ENCODE data around the gene LDLRAD2.
"Not testable (repeated sequence)": the region's sequence is repeated elsewhere in the genome, so short reads cannot be mapped to it uniquely, and the experiment has no call there.

LDLRAD2 gene

GRCh38 chr1:21811875-21812305 lies at the start of gene LDLRAD2:
Gene LDLRAD2, plus strand, starts transcription at chr1:21812265. Its CDS starts 187 bp downstream, at chr1:21812452.
- in situ Hi-C loops (cut with HindIII; ENCODE audit: low sequenced_read_pairs): no loop called here

GRCh38 chr1:21763236-21763635 lies 48.8 kb upstream of the LDLRAD2 start:
- in situ Hi-C loops (cut with HindIII; ENCODE audit: low sequenced_read_pairs): no loop called here

- in situ Hi-C loops (cut with HindIII; ENCODE audit: low sequenced_read_pairs): no loop called here
Observed at GRCh38 chr1:21763694-21764419, 48.2 kb upstream of the LDLRAD2 start.

GRCh38 chr1:21764615-21765423 lies 47.2 kb upstream of the LDLRAD2 start:
- in situ Hi-C loops (cut with HindIII; ENCODE audit: low sequenced_read_pairs): no loop called here

GRCh38 chr1:21766210-21766609 lies 45.9 kb upstream of the LDLRAD2 start:
- in situ Hi-C loops (cut with HindIII; ENCODE audit: low sequenced_read_pairs): no loop called here

- in situ Hi-C loops (cut with HindIII; ENCODE audit: low sequenced_read_pairs): not testable (repeated sequence)
Observed at GRCh38 chr1:21767106-21767505, 45.0 kb upstream of the LDLRAD2 start.

- in situ Hi-C loops (cut with HindIII; ENCODE audit: low sequenced_read_pairs): no loop called here
Observed at GRCh38 chr1:21770201-21770600, 41.9 kb upstream of the LDLRAD2 start.

GRCh38 chr1:21770602-21771001 lies 41.5 kb upstream of the LDLRAD2 start:
- in situ Hi-C loops (cut with HindIII; ENCODE audit: low sequenced_read_pairs): not testable (repeated sequence)

- in situ Hi-C loops (cut with HindIII; ENCODE audit: low sequenced_read_pairs): not testable (repeated sequence)
Observed at GRCh38 chr1:21771672-21772071, 40.4 kb upstream of the LDLRAD2 start.

- in situ Hi-C loops (cut with HindIII; ENCODE audit: low sequenced_read_pairs): no loop called here
Observed at GRCh38 chr1:21773585-21773984, 38.5 kb upstream of the LDLRAD2 start.

- in situ Hi-C loops (cut with HindIII; ENCODE audit: low sequenced_read_pairs): no loop called here
Observed at GRCh38 chr1:21774835-21775549, 37.1 kb upstream of the LDLRAD2 start.

GRCh38 chr1:21775550-21775914 lies 36.5 kb upstream of the LDLRAD2 start:
- in situ Hi-C loops (cut with HindIII; ENCODE audit: low sequenced_read_pairs): no loop called here

GRCh38 chr1:21775985-21776562 lies 36.0 kb upstream of the LDLRAD2 start:
- in situ Hi-C loops (cut with HindIII; ENCODE audit: low sequenced_read_pairs): no loop called here

GRCh38 chr1:21776925-21777324 lies 35.1 kb upstream of the LDLRAD2 start:
- in situ Hi-C loops (cut with HindIII; ENCODE audit: low sequenced_read_pairs): not testable (repeated sequence)

GRCh38 chr1:21778405-21778727 lies 33.7 kb upstream of the LDLRAD2 start:
- in situ Hi-C loops (cut with HindIII; ENCODE audit: low sequenced_read_pairs): no loop called here

- in situ Hi-C loops (cut with HindIII; ENCODE audit: low sequenced_read_pairs): no loop called here
Observed at GRCh38 chr1:21779613-21780521, 32.2 kb upstream of the LDLRAD2 start.

- in situ Hi-C loops (cut with HindIII; ENCODE audit: low sequenced_read_pairs): no loop called here
Observed at GRCh38 chr1:21781815-21782348, 30.2 kb upstream of the LDLRAD2 start.

GRCh38 chr1:21782349-21782867 lies 29.7 kb upstream of the LDLRAD2 start:
- in situ Hi-C loops (cut with HindIII; ENCODE audit: low sequenced_read_pairs): no loop called here

GRCh38 chr1:21782868-21783678 lies 29.0 kb upstream of the LDLRAD2 start, which contains the start of gene USP48:
Gene USP48, minus strand, starts transcription at chr1:21783149. Its CDS starts 192 bp downstream, at chr1:21782957.
- in situ Hi-C loops (cut with HindIII; ENCODE audit: low sequenced_read_pairs): no loop called here
